ENCODE data around the gene MAPK7.

GRCh38 chr17:19337712-19338023, 40.6 kb upstream of the MAPK7 start:
- TF ChIP-seq CTCF (conservative IDR thresholded peaks at IDR 0.05; ENCODE audit: low read length) (no peak), EZH2phosphoT487 (IDR thresholded peaks at IDR 0.05; ENCODE audit: borderline replicate concordance, low read depth, low read length) (no peak)
